A673 (cell line): ENCODE results near the gene LMOD3.

Experiments
- CTCF ChIP-seq: fragments of 300-800, 200-600 bp; sonication (generic); conservative IDR thresholded peaks from 2 replicates; pipeline ENCODE4 v1.5.1; 2017; ENCODE audit warnings: low read depth, mild to moderate bottlenecking, antibody characterized with exemption, low read length, moderate library complexity, mixed read lengths
- EZH2 ChIP-seq: fragments of 200-600 bp; sonication (generic); IDR thresholded peaks from 2 replicates; pipeline ENCODE4 v1.6.1; 2017; ENCODE audit warnings: borderline replicate concordance, low read depth, mild to moderate bottlenecking, mixed read lengths, antibody characterized with exemption, low read length; ENCODE audit not compliant: poor library complexity, severe bottlenecking

GRCh38 chr3:69144631-69145245 is 22.3 kb upstream of the LMOD3 start:
- TF ChIP-seq CTCF, result no peak
- no peak for TF ChIP-seq EZH2
